GM20000 (cell line): ENCODE data around the gene XXYLT1.

Experiments used
- DNase-seq: peaks from one replicate; pipeline ENCODE4 v3.0.0; 2012; ENCODE audit warnings: low spot score
- CTCF ChIP-seq: IDR thresholded peaks from 2 replicates; pipeline ENCODE4 v1.5.1; 2012; ENCODE audit warnings: mild to moderate bottlenecking, control low read depth; ENCODE audit errors: extremely low read depth, missing control alignments

Gene XXYLT1

GRCh38 chr3:195240939-195241338, 30.0 kb downstream of the XXYLT1 start:
- DNase-seq = no peak
- TF ChIP-seq CTCF = no peak

DNA sequence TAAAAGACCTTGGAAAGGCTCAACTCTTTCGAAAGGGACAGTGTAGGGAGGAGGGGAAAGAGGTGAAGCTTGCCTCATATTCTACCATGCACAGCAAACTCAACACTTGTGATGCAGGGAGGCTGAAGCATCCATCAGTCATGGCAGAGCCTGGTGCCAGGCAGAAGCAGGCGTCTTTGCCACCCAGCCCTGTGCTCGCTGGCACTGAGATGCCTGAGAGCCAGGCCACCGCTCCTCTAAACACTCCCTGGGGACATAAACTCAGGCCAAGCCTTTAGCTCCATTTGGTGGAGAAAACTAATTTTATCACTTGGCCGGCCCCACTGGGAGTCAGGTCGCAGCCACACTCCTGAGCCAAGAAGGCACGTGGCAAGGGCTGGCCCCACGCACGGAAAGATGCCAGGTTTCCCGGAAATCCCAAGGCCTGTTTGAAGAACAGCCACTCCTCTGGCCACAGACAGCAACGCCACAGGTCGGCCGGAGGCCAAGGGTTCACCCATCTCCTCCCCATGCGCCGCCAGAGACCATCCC, 30.7 kb downstream of the XXYLT1 start:
- TF ChIP-seq CTCF = no peak
- DNase-seq = no peak

DNA sequence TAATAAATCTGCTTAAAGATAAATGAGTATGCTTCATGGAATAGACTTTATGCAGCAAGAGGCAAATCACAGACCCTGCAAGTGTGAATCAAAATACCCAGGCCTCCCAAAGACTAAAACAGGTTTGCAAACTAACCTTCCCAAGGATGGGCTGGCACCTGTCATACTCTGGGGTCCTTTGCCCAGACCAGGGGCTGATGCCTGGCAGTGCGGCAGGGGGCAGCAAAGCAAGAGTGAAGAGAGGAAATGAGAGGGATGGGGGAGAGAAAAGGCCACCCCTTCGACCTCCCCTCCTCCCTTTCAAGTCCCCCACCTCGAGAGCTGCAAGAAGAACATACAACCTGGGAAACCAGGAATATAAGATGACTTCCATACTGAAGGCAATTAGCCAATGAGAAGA, 31.8 kb downstream of the XXYLT1 start:
- no peak for DNase-seq
- no peak for TF ChIP-seq CTCF

- DNase-seq = no peak
- no peak for TF ChIP-seq CTCF
These were observed 32.3 kb downstream of the XXYLT1 start for GRCh38 chr3:195238586-195239118.

DNA sequence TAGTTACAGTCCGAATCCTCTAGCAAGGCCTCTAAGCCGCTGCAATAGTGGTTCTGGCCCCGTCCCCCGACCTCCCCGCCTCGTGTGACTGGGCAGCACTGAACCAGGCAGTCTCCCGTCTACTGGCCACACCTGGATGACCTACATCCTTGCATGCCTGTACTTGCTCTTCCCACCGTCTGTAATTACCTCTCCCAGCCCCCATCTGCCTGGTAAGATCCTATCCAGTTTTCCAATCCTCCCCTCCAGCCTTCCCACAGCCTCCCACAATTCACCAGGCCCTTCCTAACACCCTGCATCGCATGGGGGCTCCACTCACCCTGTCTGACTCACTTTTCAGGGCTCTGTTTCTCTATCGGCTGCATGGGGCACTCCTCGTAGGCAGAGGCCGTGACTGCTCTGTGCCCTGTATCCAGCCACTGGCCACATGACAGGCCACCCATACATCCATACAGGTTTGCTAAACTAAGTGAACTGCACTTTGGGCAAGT, 32.8 kb downstream of the XXYLT1 start:
- TF ChIP-seq CTCF = no peak
- no peak for DNase-seq

GRCh38 chr3:195236801-195237570, 34.0 kb downstream of the XXYLT1 start:
- no peak for DNase-seq
- no peak for TF ChIP-seq CTCF

- no peak for TF ChIP-seq CTCF
- DNase-seq = no peak
These were observed 34.7 kb downstream of the XXYLT1 start for GRCh38 chr3:195236076-195236798.
